HG03457 (cell line): Measurements from ENCODE around the gene KLK1.
"Not testable (repeated sequence)": the region's sequence is repeated elsewhere in the genome, so short reads cannot be mapped to it uniquely, and the experiment has no call there.

Experiments
- ATAC-seq: cut with Tn5 transposase; IDR thresholded peaks from one replicate; pipeline ENCODE4 v1.9.1; 2021; ENCODE audit warnings: moderate number of reproducible peaks; ENCODE audit not compliant: unreplicated experiment

The KLK1 gene

DNA sequence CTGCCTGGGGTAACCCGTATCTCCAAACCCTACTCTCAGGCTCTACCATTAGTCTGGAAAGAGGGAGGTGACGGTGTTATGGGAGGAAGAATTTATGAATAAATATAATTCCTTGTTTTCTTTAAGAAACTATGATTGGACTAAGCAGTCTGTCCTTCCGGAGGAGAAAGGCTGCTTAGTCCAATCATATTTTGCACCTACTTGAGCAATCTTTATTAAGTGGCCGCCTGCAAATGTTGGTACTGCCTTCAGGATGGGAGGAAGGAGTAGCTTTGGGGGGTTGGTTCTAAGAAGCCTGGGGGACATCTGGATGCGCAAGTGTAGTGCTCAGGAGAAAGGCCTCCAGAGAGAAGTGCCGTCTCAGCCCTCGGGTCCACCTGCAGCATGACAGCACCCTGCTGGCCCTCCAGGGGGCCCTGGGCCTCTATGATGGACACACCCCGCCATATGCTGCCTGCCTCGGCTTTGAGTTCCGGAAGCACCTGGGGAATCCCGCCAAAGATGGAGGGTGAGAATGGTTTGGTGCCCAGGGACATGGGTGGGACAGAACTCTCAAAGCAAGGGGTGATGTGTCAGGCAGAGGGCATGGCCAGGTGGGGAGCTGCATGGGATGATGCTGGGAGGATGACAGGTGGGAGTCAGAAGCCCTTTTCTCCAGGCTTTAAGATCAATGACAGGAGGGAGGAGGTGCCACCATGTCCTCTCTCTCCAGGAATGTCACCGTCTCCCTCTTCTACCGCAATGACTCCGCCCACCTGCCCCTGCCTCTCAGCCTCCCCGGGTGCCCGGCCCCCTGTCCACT, 29.3 kb downstream of the KLK1 start:
- ATAC-seq, result no peak

DNA sequence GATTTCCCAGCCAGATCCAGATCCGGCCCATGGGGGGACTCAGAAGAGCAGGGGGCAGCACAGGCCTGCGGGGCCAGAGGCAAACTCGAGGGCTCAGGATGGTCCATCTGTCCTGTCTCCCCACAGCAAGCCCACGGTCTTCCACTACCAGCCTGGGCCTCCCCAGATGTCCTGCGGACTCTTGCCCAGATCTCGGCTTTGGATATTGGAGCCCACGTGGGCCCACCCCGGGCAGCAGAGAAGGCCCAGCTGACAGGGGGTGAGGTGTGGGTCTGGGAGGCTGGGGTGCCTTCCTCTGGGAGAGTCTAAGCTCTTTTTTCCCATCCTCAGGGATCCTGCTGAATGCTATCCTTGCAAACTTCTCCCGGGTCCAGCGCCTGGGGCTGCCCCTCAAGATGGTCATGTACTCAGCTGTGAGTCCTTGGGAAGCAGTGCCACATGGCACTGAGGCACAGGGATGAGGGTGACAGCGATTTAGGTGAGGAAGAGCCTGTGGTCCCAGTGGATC, 30.0 kb downstream of the KLK1 start:
- no peak for ATAC-seq

DNA sequence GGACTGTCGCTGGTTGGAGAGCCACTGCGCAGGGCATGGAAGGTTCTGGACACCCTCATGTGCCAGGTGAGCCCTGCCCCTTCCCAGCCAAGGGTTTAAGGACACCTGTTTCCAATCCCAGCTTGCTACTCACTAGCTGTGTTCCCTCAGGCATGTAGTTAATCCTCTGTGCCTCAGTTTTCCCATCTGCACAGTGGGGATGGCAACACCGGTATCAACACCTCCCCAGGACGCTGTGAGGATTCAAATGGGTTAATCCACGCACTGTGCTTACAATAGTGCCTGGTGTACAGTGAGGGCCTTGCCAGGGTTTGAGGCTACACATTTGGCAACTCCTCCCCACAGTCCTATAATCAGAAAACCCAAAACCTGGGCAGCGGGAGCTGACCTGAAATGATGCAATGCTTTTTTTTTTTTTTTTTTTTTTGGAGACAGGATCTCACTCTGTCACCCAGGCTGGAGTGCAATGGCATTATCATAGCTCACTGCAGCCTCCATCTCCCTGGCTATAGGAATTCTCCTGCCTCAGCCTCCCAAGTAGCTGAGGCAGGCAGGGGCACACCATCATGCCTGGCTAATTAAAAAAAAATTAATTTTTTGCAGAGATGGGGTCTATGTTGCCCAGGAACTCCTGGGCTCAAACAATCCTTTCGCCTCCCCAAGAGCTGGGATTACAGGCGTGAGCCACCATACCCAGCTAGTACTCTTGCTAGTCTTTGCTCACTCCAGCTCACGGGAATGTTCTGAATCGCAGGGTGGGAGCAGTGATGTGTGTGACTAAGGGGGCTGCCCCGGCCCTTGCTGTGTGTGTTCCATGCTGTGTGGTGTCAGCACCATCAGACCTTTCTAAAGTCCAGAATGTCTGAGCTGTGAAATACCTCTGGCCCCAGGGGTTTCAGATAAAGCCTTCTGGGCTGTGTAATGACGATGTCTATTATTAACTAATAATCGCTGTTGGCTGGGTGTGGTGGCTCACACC, 31.0 kb downstream of the KLK1 start:
- ATAC-seq, result no peak

DNA sequence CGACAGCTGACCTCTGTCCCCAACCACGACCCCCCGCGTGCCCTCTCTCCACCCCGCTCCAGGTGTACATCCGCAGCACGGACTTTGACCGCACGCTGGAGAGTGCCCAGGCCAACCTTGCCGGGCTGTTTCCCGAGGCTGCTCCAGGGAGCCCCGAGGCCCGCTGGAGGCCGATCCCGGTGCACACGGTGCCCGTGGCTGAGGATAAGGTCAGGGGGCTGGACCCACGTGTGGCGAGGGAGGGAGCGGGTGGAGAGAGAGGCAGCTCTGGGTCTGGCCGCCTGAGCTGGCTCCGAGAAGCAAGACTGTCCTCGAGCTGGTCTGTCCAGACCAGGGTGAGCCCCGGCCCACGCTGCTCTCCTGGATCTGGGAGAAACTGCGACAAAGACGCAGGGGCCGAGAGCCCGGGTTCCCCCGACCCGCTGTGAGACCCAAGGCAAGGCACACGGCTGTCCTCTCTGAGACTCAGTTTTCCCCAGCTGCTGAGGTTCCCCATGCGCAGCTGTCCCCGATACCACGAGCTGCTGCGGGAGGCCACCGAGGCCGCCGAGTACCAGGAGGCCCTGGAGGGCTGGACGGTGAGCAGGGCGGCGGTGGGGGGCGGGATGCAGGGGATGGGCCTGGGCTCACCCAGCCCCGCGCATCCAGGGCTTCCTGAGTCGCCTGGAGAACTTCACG, 31.9 kb downstream of the KLK1 start:
- no peak for ATAC-seq

DNA sequence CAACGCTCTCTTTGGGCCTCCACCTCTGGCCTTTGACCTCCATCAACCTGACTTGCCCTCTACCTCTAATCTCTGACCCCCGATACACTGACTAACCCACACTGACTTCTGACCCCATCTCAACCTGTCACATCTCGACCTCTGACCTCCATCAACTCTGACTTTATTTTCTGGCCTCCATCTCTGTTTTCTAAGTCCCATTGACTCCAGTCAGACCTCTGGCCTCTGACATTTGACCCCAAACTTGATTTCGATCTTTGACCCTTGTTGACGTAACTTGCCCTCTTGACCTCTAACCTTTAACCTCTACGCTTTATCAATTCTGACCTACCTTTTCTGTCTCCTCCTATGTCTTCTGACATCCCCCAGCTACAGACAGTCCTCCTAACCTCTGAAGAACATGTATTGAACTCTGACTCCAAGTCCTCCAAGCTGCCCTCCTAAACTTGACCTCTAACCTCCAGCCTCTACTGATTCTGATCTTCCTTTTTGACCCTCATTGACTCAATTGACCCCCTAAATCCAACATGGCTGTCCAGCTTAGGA, 32.6 kb downstream of the KLK1 start:
- ATAC-seq, result no peak

DNA sequence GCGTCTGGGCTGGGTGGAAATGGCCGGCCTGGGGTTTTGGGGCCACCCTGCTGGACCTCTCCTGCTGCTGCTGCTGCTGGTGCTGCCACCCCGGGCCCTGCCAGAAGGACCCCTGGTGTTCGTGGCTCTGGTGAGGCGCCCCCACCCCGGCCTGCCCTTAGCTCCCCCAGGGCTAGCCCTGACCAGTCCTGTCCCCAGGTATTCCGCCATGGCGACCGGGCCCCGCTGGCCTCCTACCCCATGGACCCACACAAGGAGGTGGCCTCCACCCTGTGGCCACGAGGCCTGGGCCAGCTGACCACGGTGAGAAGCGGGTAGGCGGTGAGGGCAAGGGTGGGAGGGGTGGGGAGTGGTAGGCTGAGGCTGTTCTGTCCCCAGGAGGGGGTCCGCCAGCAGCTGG, 33.2 kb downstream of the KLK1 start, which contains the start of gene ACP4:
TSS of gene ACP4 (plus strand) at position 20 of the 400 bp plus-strand sequence. CDS start at position 20, 0 bp downstream.
- ATAC-seq, result no peak

DNA sequence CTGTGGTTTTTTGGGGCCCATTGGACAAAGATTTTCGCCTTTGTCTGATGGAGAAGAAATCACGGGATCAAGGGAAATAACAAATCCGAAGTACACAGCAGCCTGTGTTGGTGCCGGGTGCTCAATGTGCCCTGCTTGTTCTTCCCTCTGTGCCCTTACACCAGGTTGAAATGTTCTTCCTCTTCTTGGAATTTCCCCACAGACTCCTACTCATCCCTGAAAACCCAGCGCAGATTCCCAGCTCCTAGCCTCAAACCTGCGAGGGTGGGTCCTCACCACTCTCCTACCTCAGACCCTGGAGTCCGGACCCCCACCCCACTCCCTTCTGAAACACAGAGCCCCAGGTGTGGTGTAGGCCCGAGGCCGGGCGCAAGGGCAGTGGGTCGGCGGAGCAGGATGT, 38.3 kb downstream of the KLK1 start:
- ATAC-seq, result no peak

DNA sequence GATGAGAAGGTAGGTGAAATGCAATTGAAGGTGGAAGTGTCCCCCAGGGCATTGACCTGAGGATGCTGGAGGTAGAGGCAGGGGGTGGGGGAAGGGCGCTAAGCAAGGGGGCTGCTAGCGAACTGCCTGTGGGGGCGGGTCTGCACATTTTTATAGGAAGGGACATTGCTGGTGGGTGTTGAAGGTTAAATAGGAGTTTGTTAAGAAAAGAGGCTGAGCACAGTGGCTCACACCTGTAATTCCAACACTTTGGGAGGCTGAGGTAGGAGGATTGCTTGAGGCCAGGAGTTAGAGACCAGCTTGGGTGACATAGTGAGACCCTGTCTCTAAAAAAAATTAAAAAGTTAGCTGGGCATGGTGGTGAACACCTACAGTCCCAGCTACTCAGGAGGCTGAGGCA, 38.9 kb downstream of the KLK1 start:
- ATAC-seq, result no peak

DNA sequence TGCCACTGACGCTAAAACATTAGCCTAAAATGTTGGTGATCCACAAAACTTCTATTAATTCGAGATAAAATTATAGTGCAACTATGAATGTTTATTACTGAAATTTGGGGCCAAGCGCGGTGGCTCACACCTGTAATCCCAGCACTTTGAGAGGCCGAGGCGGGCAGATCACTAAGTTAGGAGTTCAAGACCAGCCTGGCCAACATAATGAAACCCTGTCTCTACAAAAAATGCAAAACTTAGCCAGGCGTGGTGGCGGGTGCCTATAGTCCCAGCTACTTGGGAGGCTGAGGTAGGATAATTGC, 39.8 kb downstream of the KLK1 start:
- ATAC-seq, result not testable (repeated sequence)

DNA sequence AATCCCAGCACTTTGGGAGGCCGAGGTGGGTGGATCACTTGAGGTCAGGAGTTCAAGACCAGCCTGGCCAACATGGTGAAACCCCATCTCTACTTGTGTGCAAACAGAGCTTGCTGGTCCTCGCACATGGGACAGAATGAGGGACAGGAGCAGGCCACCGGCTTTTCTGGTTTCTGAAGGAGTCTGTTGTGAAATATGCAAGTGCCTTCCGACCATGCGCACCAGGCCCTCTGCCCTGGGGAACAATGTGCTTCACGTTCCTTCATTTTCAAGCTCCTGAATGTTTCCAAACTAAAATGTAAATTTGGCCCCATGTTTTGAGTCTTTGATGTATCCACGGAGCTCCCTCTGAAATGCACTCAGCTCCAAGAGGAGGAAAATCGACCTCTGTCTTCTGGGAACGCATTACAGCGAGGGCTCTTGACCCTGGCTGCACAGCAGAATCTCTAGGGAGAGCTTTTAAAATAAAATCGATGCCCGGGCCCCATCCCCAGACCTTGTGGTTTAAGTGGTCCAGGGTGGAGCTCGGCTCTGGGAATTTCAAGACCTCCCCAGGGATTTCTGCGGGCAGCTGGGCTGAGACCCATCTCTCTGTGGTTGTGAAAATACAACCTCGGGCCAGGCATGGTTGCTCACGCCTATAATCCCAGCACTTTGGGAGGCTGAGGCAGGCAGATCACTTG, 42.7 kb downstream of the KLK1 start:
- no peak for ATAC-seq

DNA sequence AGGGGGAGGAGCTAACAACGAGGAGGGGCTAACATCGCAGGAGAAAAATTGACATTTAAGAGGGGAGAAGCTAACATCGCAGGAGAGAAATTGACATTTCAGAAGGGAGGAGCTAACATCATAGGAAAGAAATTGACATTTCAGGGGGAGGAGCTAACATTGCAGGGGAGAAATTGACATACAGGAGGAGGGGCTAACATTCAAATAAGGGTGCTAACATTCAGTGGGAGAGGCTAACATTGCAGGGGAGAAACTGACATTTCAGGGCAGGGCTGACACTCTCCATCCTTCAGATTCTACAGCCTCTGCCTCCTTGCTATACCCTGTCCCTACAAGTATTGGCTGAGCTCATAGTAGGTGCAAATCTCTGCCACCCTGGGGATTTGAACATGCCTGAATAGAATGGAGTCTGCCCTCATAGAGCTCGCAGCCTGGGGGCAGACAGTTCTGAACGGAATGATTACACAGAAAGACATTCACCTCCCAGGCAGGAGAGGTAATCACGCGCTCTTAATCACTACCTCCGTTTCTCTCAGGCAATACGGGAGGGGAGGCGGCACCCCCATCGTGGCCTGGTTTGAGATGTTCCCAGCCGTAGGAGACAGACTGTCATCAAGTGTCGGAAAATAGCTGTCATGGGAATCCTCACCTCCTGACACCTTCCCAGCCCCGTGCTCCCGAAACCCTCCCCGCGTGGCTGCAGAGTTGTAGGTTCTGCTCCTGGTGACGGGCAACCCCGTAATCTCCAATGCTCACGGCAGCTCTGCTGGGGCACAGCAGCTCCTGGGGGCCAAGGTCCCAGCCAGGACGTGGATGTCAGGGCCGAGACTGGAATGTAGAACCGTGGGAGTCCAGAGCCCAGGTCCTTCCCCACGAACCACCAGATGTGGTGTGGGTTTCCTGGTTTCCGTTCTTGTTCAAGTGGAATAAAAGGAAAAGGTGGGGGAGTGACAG, 43.8 kb downstream of the KLK1 start:
- no peak for ATAC-seq

DNA sequence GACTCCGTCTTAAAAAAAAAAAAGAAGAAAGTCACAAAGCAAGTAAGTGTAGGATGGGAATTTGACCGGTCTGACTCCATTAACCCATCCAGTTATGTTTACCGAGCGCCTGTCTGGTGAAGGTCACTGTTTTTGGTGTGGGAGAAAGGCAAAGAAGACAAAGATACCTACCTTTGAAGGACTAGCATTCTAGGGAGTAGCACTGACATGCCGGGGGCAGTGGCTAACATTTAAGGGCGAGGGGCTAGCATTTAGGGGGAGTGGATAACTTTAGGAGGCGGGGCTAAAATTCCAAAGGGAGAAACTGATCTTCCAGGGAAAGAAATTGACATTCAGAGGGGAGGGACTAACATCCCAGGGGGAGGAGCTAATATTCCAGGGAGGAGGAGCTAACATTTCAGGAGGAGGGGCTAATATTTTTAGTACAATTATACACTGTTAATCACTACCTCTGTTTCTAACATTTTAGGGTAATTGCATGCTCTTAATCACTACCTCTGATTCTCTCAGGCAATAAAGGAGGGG, 44.6 kb downstream of the KLK1 start:
- ATAC-seq, result no peak

DNA sequence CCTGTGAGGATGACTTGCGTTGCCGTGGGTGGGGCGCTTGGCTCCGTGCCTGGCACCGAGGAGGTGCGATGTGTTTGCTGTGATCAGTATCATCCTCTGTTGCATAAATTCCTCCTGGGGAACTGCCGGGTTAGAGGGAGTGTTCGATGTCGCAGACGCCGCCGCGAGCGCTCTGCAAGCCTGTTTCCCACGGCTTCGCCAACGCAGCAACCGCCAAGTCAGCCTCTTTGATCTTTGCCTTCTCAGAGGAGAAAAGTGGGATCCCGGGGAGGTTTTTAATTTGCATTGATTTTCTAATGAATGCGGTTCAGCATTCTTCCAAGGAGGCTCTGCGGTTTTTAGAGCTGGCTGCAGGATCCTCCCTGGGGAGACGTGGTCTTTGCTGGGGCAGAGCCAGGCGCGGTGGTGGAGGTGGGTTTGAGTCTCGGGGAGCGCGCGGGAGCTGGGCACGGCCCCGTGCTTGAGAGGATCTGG, 45.7 kb downstream of the KLK1 start:
- ATAC-seq, result no peak

DNA sequence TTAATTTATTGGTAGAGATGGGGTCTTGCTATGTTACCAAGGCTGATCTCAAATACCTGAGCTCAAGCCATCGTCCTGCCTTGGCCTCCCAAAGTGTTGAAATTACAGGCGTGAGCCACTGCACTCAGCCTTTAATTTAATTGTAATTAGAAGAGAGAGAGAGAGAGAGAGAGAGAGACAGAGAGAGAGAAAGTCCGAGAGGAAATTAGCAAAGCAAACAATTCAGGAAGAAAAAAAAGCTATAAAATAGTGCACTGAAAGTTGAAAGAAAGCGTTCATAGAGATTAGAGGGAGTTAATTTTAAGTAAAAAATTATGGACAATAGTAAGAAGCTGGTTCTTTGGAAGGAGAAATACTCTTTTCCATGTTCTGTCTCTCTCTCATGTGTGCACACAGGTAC, 46.3 kb downstream of the KLK1 start:
- ATAC-seq, result no peak

DNA sequence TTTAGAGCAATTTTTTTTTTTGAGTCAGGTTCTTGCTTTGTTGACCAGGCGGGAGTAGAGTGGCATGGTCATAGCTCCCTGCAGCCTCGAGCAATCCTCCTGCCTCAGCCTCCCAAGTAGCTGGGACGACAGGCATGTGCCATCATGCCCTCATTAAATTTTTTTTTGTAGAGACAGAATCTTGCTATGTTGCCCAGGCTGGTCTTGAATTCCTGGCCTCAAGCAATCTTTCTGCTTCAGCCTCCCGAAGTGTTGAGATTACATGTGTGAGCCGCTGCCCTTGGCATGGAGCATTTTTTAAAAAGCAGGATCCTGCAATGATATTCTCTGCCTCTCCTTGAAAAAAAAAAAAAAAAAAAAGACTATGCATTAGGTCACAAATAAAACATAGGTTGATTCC, 47.5 kb downstream of the KLK1 start:
- ATAC-seq, result no peak

DNA sequence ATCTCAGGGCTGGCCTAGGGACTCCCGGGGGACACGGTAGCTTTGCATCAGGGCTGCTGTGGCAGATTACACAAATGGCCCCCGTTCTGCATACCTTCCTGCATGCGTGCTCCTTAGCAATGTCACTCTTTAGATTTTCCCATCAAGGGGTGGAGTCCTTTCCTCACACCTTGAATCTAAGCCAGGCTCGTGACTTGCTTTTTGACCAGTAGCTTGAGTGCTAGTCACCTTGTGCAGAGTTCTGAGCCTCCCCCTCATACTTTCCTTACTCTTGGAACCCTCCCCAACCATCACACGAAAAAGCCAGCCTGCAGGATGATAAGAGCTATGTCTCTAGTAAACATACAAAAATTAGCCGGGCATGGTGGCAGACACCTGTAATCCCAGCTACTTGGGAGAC, 50.1 kb downstream of the KLK1 start:
- ATAC-seq, result not testable (repeated sequence)

DNA sequence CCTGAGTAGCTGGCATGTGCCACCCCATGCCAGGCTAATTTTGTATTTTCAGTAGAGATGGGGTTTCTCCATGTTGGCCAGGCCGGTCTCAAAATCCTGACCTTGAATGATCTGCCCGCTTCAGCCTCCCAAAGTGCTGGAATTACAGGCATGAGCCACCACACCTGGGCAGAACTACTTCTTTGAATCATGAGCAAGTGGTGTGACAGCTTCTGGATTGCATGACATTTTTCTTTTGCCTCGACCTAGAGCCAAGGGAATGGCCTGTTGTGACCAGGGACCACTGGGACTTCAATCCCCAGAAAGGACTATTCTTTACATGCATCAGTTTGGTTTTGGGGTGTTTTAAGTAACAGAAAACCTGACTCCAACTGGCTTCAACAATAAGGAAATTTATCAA, 50.7 kb downstream of the KLK1 start:
- not testable (repeated sequence) for ATAC-seq

DNA sequence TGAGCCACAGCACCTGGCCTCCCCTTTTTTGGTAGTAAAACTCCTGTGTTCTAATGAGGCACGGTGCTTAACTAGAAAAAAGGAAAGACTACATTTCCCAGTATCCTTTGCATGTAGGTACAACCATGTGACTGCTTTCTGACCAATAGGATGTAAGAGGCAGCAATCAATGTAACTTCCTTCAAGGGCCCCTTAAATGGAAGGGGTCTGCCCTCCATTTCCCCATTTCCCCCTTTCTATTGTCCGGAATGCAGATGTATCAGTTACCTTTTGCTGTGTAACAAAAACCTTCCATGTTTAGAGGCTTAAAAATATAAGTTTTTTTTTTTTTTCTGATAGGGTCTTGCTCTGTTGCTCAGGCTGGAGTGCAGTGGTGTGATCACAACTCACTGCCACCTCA, 51.1 kb downstream of the KLK1 start:
- ATAC-seq, result no peak

DNA sequence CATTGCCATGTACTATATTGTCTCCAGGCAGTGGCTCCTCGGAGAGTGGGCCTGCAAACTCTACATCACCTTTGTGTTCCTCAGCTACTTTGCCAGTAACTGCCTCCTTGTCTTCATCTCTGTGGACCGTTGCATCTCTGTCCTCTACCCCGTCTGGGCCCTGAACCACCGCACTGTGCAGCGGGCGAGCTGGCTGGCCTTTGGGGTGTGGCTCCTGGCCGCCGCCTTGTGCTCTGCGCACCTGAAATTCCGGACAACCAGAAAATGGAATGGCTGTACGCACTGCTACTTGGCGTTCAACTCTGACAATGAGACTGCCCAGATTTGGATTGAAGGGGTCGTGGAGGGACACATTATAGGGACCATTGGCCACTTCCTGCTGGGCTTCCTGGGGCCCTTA, 52.7 kb downstream of the KLK1 start:
- ATAC-seq, result no peak
